Vagina (tissue), 2 donors: ENCODE data around the gene SNX1.

Experiments
- CTCF ChIP-seq, 3 experiments: fragments of 450-650 bp in 2 of 3; fragments of 200-600 bp in 1 of 3; sonication (generic) in 1 of 3; IDR thresholded peaks; one replicate each; pipeline ENCODE4 v1.5.1; 2017 to 2019; ENCODE audit warnings: antibody characterized with exemption in 3 of 3, mild to moderate bottlenecking in 2 of 3, moderate library complexity in 2 of 3
- POLR2A ChIP-seq, 2 donors: fragments of 450-650 bp; IDR thresholded peaks; one replicate each; pipeline ENCODE4 v1.6.1; 2017; ENCODE audit warnings: antibody characterized with exemption in 2 of 2, mild to moderate bottlenecking in 2 of 2, moderate library complexity in 2 of 2
- POLR2AphosphoS5 ChIP-seq, 2 donors: sonication (generic); formaldehyde crosslinking; IDR thresholded peaks; one replicate each; pipeline ENCODE4 v1.9.0; 2017; ENCODE audit warnings: antibody characterized with exemption in 2 of 2, mild to moderate bottlenecking in 2 of 2, low read depth in 1 of 2; ENCODE audit not compliant: insufficient read depth in 1 of 2

- no peak for TF ChIP-seq CTCF (IDR thresholded peaks at IDR 0.05)
- no peak for TF ChIP-seq POLR2AphosphoS5 (IDR thresholded peaks at IDR 0.05; ENCODE audit: insufficient read depth in 1 of 2, low read depth in 1 of 2)
- no peak for TF ChIP-seq POLR2A (IDR thresholded peaks at IDR 0.05)
These were observed 38.6 kb downstream of the SNX1 start for GRCh38 chr15:64134345-64134829.
